Measurements from ENCODE around the gene DENND10.

DNA sequence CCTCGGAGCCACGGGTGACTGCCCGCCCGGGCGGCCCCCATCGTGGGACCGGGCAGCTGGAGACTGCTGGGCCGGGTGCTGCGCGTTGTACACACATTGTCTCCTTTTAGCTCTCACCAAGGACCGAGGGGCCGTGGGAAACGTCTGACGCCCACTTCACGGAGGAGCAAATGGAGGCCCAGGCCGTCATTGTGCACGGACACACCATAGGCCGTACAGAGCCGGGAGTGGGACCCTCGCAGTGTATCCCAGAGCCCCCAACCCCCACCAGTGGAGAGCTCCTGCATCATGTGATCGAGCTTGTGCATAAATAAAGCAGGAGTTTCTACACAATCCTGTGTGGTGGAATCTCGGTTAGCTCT, 722 bp downstream of the DENND10 start:
- TF ChIP-seq FOXA1 (IDR thresholded peaks at IDR 0.05), result no peak
- no peak for TF ChIP-seq SP1 (IDR thresholded peaks at IDR 0.05)
- TF ChIP-seq BHLHE40 (IDR thresholded peaks at IDR 0.05; ENCODE audit: borderline replicate concordance), result no peak

Measured in HEK293T (cell line).